NCI-H1092 treated with DMSO at 0.1 percent for 48 hours (cell line): ENCODE results near the gene DNAJC15.
"Not testable (repeated sequence)": the region's sequence is repeated elsewhere in the genome, so short reads cannot be mapped to it uniquely, and the experiment has no call there.

Source experiments
- DNase-seq: peaks from one replicate; lab custom pipeline; 2025; lab: John Stamatoyannopoulos, UW

The DNAJC15 gene

GRCh38 chr13:43045302-43045773 lies 22.0 kb downstream of the DNAJC15 start:
- not testable (repeated sequence) for DNase-seq

GRCh38 chr13:43046259-43046658 lies 22.9 kb downstream of the DNAJC15 start:
- DNase-seq: no peak

- no peak for DNase-seq
Observed at GRCh38 chr13:43054803-43055802, 31.7 kb downstream of the DNAJC15 start.

- no peak for DNase-seq
Observed at GRCh38 chr13:43057653-43058317, 34.4 kb downstream of the DNAJC15 start.

- DNase-seq: no peak
Observed at GRCh38 chr13:43058318-43058674, 34.9 kb downstream of the DNAJC15 start.

- no peak for DNase-seq
Observed at GRCh38 chr13:43058831-43059230, 35.4 kb downstream of the DNAJC15 start.

- DNase-seq: not testable (repeated sequence)
Observed at GRCh38 chr13:43059779-43060178, 36.4 kb downstream of the DNAJC15 start.

- DNase-seq: not testable (repeated sequence)
Observed at GRCh38 chr13:43060806-43061205, 37.4 kb downstream of the DNAJC15 start.

GRCh38 chr13:43061496-43062280 lies 38.3 kb downstream of the DNAJC15 start:
- DNase-seq: no peak

- no peak for DNase-seq
Observed at GRCh38 chr13:43071824-43072223, 48.4 kb downstream of the DNAJC15 start.

GRCh38 chr13:43072394-43072793 lies 49.0 kb downstream of the DNAJC15 start:
- no peak for DNase-seq

- DNase-seq: no peak
Observed at GRCh38 chr13:43074824-43075510, 51.6 kb downstream of the DNAJC15 start.

GRCh38 chr13:43075511-43075902 lies 52.1 kb downstream of the DNAJC15 start:
- not testable (repeated sequence) for DNase-seq

GRCh38 chr13:43077046-43077445 lies 53.7 kb downstream of the DNAJC15 start:
- no peak for DNase-seq

- no peak for DNase-seq
Observed at GRCh38 chr13:43077461-43077860, 54.1 kb downstream of the DNAJC15 start.

- no peak for DNase-seq
Observed at GRCh38 chr13:43077906-43078305, 54.5 kb downstream of the DNAJC15 start.

GRCh38 chr13:43078399-43078798 lies 55.0 kb downstream of the DNAJC15 start:
- no peak for DNase-seq

- DNase-seq: no peak
Observed at GRCh38 chr13:43079392-43079931, 56.1 kb downstream of the DNAJC15 start.

- no peak for DNase-seq
Observed at GRCh38 chr13:43080199-43080598, 56.8 kb downstream of the DNAJC15 start.

GRCh38 chr13:43081866-43082265 lies 58.5 kb downstream of the DNAJC15 start:
- DNase-seq: no peak

GRCh38 chr13:43083750-43084149 lies 60.4 kb downstream of the DNAJC15 start:
- DNase-seq: no peak
